Measurements from ENCODE around the gene LRRC56.

The LRRC56 gene

GRCh38 chr11:544817-545166, 7.5 kb downstream of the LRRC56 start:
- FAIRE-seq: no peak

GRCh38 chr11:545171-545570, 7.8 kb downstream of the LRRC56 start:
- FAIRE-seq: no peak

- FAIRE-seq: no peak
Observed at GRCh38 chr11:548700-549603, 11.6 kb downstream of the LRRC56 start.

- FAIRE-seq: no peak
Observed at GRCh38 chr11:550021-550745, 12.9 kb downstream of the LRRC56 start.

- FAIRE-seq: no peak
Observed at GRCh38 chr11:550746-551085, 13.4 kb downstream of the LRRC56 start.

GRCh38 chr11:551131-551530, 13.8 kb downstream of the LRRC56 start:
- no peak for FAIRE-seq

- no peak for FAIRE-seq
Observed at GRCh38 chr11:551596-551995, 14.3 kb downstream of the LRRC56 start.

- FAIRE-seq: no peak
Observed at GRCh38 chr11:553083-553987, 16.0 kb downstream of the LRRC56 start.

GRCh38 chr11:553988-554340, 16.6 kb downstream of the LRRC56 start:
- no peak for FAIRE-seq

- FAIRE-seq: no peak
Observed at GRCh38 chr11:554428-555226, 17.3 kb downstream of the LRRC56 start.

GRCh38 chr11:555227-555779, 18.0 kb downstream of the LRRC56 start:
- FAIRE-seq: no peak

- no peak for FAIRE-seq
Observed at GRCh38 chr11:555780-556661, 18.7 kb downstream of the LRRC56 start.

GRCh38 chr11:556662-557256, 19.4 kb downstream of the LRRC56 start:
- FAIRE-seq: no peak

- no peak for FAIRE-seq
Observed at GRCh38 chr11:557328-558132, 20.2 kb downstream of the LRRC56 start.

GRCh38 chr11:558503-558902, 21.2 kb downstream of the LRRC56 start:
- FAIRE-seq: no peak

GRCh38 chr11:559020-559620, 21.8 kb downstream of the LRRC56 start:
- no peak for FAIRE-seq

- no peak for FAIRE-seq
Observed at GRCh38 chr11:559712-560304, 22.5 kb downstream of the LRRC56 start.

GRCh38 chr11:560305-561147, 23.2 kb downstream of the LRRC56 start, which contains the start of the genes LMNTD2 and RASSF7:
LMNTD2 (minus strand) TSS chr11:560738; CDS start chr11:560716, 22 bp downstream.
RASSF7 (plus strand) TSS chr11:560970; CDS start chr11:561769, 799 bp downstream.
- FAIRE-seq: no peak
